ACC112 (cell line): Measurements from ENCODE around the gene FBXO10.
A peak's percentile ranks its signal among the peaks of the same experiment; 100 is the strongest.

Source experiments
- H2AFZ ChIP-seq: fragments of 200-600 bp; sonication (generic); one replicate; pipeline ENCODE4 v1.6.0; 2017; ENCODE audit warnings: antibody characterized with exemption, low read length; ENCODE audit not compliant: unreplicated experiment
- H3K27ac ChIP-seq: fragments of 200-600 bp; sonication (generic); 2 replicates; pipeline ENCODE4 v1.5.1; 2014; ENCODE audit warnings: low read depth, mild to moderate bottlenecking, antibody characterized with exemption, low read length, moderate library complexity
- H3K27me3 ChIP-seq: fragments of 200-600 bp; sonication (generic); 2 replicates; pipeline ENCODE4 v1.6.1; 2014; ENCODE audit warnings: mild to moderate bottlenecking, antibody characterized with exemption, low read length, moderate library complexity, mixed read lengths; ENCODE audit not compliant: insufficient read depth
- H3K36me3 ChIP-seq: fragments of 200-600 bp; sonication (generic); 2 replicates; pipeline ENCODE4 v1.6.1; 2016; ENCODE audit warnings: mild to moderate bottlenecking, antibody characterized with exemption, low read length, moderate library complexity, mixed read lengths; ENCODE audit not compliant: insufficient read depth
- H3K4me1 ChIP-seq: fragments of 200-600 bp; sonication (generic); one replicate; pipeline ENCODE4 v1.6.1; 2016; ENCODE audit warnings: low read length, mixed read lengths; ENCODE audit not compliant: insufficient read depth, unreplicated experiment, control insufficient read depth
- H3K4me3 ChIP-seq: fragments of 200-600 bp; sonication (generic); 2 replicates; pipeline ENCODE4 v1.5.1; 2014; ENCODE audit warnings: mild to moderate bottlenecking, low read depth, low read length
- H3K79me2 ChIP-seq: fragments of 200-600 bp; sonication (generic); one replicate; pipeline ENCODE4 v1.6.0; 2016; ENCODE audit warnings: low read length; ENCODE audit not compliant: control insufficient read depth, unreplicated experiment, insufficient read depth

The FBXO10 gene

GRCh38 chr9:37501957-37502596 lies 74.1 kb downstream of the FBXO10 start:
- Histone ChIP-seq H2AFZ (no peak overlapping the region), H3K27ac (no peak overlapping the region), H3K4me1 (no peaks in the 10 kb centered on the region), H3K4me3 (no peak overlapping the region), H3K79me2 (no peaks in the 10 kb centered on the region), H3K27me3 (no peaks in the 10 kb centered on the region), H3K36me3 (peaks cover 29% of the 10 kb centered on the region)

DNA sequence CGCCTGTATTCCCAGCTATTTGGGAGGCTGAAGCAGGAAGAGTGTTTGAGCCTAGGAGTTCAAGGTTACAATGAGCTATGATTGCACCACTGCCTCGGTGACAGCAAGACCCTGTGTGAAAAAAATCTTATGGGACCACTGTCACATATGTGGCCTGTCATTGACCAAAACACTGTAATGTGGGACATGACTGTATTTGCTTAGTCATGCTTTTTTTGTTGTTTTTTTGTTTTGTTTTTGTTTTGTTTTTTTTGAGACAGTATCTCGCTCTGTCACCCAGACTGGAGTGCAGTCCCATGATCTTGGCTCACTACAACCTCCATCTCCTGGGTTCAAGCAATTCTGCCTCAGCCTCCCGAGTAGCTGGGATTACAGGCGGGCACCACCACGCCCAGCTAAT lies 76.9 kb downstream of the FBXO10 start:
- Histone ChIP-seq H3K4me1 (no peaks in the 10 kb centered on the region), H3K27me3 (no peaks in the 10 kb centered on the region), H3K4me3 (no peak overlapping the region), H3K79me2 (peaks cover 2% of the 10 kb centered on the region), H3K27ac (no peak overlapping the region), H2AFZ (no peak overlapping the region), H3K36me3 (peaks cover 29% of the 10 kb centered on the region)

DNA sequence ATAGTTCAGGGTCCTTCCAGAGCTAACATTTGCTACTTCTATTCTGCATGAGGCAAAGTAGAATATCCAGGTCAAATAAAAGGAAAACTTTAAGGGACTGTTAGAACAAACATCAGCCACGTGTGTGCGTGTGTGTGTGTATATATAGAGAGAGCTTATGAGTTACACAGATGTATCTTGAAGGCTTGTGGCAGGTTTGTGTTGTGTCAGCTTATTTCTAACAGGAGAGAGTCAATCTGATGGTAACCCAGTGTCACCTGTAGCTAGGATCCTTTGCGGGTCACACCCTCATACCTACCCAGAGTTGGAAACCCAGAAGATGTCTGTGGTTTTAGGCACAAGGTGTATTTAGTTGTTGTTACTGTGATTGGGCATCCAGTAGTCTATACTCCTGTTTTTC lies 77.7 kb downstream of the FBXO10 start:
- Histone ChIP-seq H3K4me3 (no peak overlapping the region), H3K4me1 (no peaks in the 10 kb centered on the region), H3K27me3 (no peaks in the 10 kb centered on the region), H2AFZ (no peak overlapping the region), H3K36me3 (peaks cover 28% of the 10 kb centered on the region), H3K27ac (no peak overlapping the region), H3K79me2 (peaks cover 2% of the 10 kb centered on the region)

DNA sequence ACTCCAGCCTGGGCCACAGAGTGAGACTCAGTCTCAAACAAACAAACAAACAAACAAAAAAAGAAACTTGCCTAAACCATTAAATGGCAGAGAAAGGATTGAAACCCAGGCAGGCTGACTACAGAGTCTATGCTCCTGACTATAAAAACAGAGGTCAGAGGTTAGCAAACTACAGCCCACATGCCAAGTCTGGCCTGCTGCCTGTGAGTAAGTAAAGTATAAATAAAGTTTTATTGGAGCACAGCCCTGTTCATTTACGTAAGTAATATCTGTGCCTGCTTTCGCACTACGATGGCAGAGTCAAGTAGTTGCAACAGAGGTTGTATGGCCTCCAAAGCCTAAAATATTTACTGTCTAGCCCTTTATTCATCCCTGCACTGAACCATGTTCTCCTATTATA lies 78.9 kb downstream of the FBXO10 start:
- peaks cover 37% of the 10 kb centered on the region for H3K36me3 ChIP-seq
- H3K79me2 ChIP-seq: peaks cover 2% of the 10 kb centered on the region
- H3K4me1 ChIP-seq: no peaks in the 10 kb centered on the region
- H3K4me3 ChIP-seq: no peak overlapping the region
- H3K27me3 ChIP-seq: no peaks in the 10 kb centered on the region
- no peak overlapping the region for H2AFZ ChIP-seq
- no peak overlapping the region for H3K27ac ChIP-seq

DNA sequence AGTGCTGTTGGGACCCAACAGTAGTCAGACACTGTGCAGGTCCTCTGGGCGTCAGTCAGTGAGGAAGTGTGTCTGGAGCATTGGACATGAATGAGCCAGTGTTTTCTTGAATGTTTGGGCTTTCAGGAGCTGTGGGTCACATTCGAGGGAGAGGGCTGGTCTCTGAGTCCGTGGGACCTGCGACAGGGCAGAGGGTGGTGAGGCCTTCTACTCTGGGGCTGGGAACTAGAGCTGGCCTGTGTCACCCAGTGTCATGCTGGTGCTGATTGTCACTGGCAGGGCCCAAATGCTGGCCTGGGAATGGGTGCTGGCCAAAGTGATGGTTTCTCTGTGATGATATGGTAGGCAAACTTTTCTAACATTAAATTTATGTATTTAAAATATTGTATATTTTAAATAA lies 80.2 kb downstream of the FBXO10 start:
- Histone ChIP-seq H3K27ac (no peak overlapping the region), H3K4me3 (no peak overlapping the region), H3K79me2 (peaks cover 2% of the 10 kb centered on the region), H2AFZ (no peak overlapping the region), H3K36me3 (peaks cover 32% of the 10 kb centered on the region), H3K4me1 (no peaks in the 10 kb centered on the region), H3K27me3 (no peaks in the 10 kb centered on the region)

GRCh38 chr9:37495571-37495970 lies 80.6 kb downstream of the FBXO10 start:
- Histone ChIP-seq H3K36me3 (peaks cover 31% of the 10 kb centered on the region), H3K79me2 (peaks cover 2% of the 10 kb centered on the region), H3K4me3 (no peak overlapping the region), H3K27me3 (no peaks in the 10 kb centered on the region), H3K4me1 (no peaks in the 10 kb centered on the region), H2AFZ (no peak overlapping the region), H3K27ac (no peak overlapping the region)

GRCh38 chr9:37491939-37492338 lies 84.2 kb downstream of the FBXO10 start:
- H3K27me3 ChIP-seq: no peaks in the 10 kb centered on the region
- H3K27ac ChIP-seq: no peak overlapping the region
- no peak overlapping the region for H3K4me3 ChIP-seq
- no peak overlapping the region for H2AFZ ChIP-seq
- peaks cover 26% of the 10 kb centered on the region for H3K36me3 ChIP-seq
- H3K79me2 ChIP-seq: peaks cover 16% of the 10 kb centered on the region
- H3K4me1 ChIP-seq: peaks cover 12% of the 10 kb centered on the region

- H3K4me1 ChIP-seq: peaks cover 20% of the 10 kb centered on the region
- no peaks in the 10 kb centered on the region for H3K27me3 ChIP-seq
- H3K4me3 ChIP-seq: peak overlapping the region; percentile 81
- peaks cover 9% of the 10 kb centered on the region for H3K36me3 ChIP-seq
- peak overlapping the region; percentile 61 for H3K27ac ChIP-seq
- peaks cover 23% of the 10 kb centered on the region for H3K79me2 ChIP-seq
- H2AFZ ChIP-seq: no peak overlapping the region
Measured at GRCh38 chr9:37486616-37487548, 89.3 kb downstream of the FBXO10 start.

DNA sequence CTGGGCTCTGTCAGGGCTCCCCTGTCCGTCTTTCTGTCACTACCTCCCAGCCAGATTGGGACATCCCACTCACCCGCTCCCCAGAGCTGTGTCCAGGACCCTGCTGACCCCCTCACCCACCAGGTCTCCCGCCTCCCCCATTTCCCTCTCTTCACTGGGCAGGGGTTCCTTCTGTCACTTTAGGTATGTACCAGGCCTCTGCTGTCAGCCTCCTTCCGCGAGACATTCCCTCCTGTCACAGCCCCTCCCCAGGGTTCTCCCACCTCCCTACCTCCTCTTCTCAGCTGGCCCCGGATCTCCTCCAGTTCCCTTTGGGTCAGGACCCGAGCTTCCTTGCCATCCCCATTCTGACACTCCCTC lies 89.9 kb downstream of the FBXO10 start:
- Histone ChIP-seq H3K4me3 (peak overlapping the region; percentile 81), H3K4me1 (peaks cover 20% of the 10 kb centered on the region), H3K27me3 (no peaks in the 10 kb centered on the region), H3K36me3 (peaks cover 7% of the 10 kb centered on the region), H2AFZ (peak overlapping the region; percentile 78), H3K79me2 (peaks cover 23% of the 10 kb centered on the region), H3K27ac (peak overlapping the region; percentile 61; the same call in 1 of the 2 replicates)

GRCh38 chr9:37485389-37486255 lies 90.6 kb downstream of the FBXO10 start, which contains the start of gene POLR1E:
Gene POLR1E (plus strand): TSS chr9:37485948. CDS start chr9:37486048, 100 bp downstream.
- Histone ChIP-seq H2AFZ (peak within 1 kb of the TSS; percentile 78), H3K36me3 (peaks cover 4% of the 10 kb centered on the region), H3K79me2 (peaks cover 23% of the 10 kb centered on the region), H3K4me3 (peak within 1 kb of the TSS; percentile 81), H3K27ac (peak within 1 kb of the TSS; percentile 61), H3K4me1 (peaks cover 20% of the 10 kb centered on the region), H3K27me3 (no peaks in the 10 kb centered on the region)
